NT2/D1 (cell line): ENCODE results near the gene ABCB11.

ENCODE experiments used
- SUZ12 ChIP-seq: IDR thresholded peaks from 2 replicates; pipeline ENCODE4 v1.6.1; 2011; ENCODE audit not compliant: insufficient read length, insufficient read depth; ENCODE audit errors: extremely low read depth
- YY1 ChIP-seq: IDR thresholded peaks from 2 replicates; pipeline ENCODE4 v1.6.1; 2011; ENCODE audit not compliant: insufficient read length, insufficient read depth
- ZNF274 ChIP-seq: IDR thresholded peaks from 2 replicates; pipeline ENCODE4 v1.6.1; 2011; ENCODE audit warnings: mild to moderate bottlenecking, low read depth, low read length

- no peak for TF ChIP-seq ZNF274
- TF ChIP-seq SUZ12 = no peak
- TF ChIP-seq YY1 = no peak
Measured at GRCh38 chr2:168903888-168904287, 127.2 kb downstream of the ABCB11 start.
